CD8-positive, alpha-beta memory T cell (primary cell): ENCODE results near the gene ADGRL2. TPM values are rescaled to one million over a fixed set of nuclear protein-coding genes. Genes with fewer than 3 reads are reported as not detected.

Experiments used
- CTCF ChIA-PET: fragments of 350-600 bp; sonication (Branson Sonifier 250); formaldehyde crosslinking; loops from one replicate; lab custom pipeline; 2021; ENCODE audit warnings: antibody characterized with exemption; lab: Charles Lee
- POLR2A ChIA-PET: fragments of 350-600 bp; sonication (Branson Sonifier 250); formaldehyde crosslinking; loops from one replicate; lab custom pipeline; 2021; ENCODE audit warnings: antibody characterized with exemption; lab: Charles Lee
- DNase-seq, 5 donors: peaks; one replicate each; pipeline versions ENCODE4 v3.0.0 to v3.0.0-alpha.2; 2020 to 2022; ENCODE audit warnings: mixed read lengths in 1 of 5
- H3K27ac ChIP-seq: one replicate; pipeline ENCODE4 v1.7.0; 2013; ENCODE audit warnings: low read depth, mild to moderate bottlenecking, low read length, moderate library complexity
- H3K27me3 ChIP-seq: 2 replicates; pipeline ENCODE4 v1.7.0; 2013; ENCODE audit warnings: low read length, mild to moderate bottlenecking; ENCODE audit not compliant: insufficient read depth, poor library complexity, severe bottlenecking
- H3K36me3 ChIP-seq: 2 replicates; pipeline ENCODE4 v1.7.0; 2013; ENCODE audit warnings: mild to moderate bottlenecking, low read length, moderate library complexity; ENCODE audit not compliant: insufficient read depth
- H3K4me1 ChIP-seq: 2 replicates; pipeline ENCODE4 v1.7.0; 2013; ENCODE audit warnings: mild to moderate bottlenecking, low read length, moderate library complexity; ENCODE audit not compliant: insufficient read depth
- H3K4me3 ChIP-seq: 2 replicates; pipeline ENCODE4 v1.7.0; 2013; ENCODE audit warnings: mild to moderate bottlenecking, low read length
- H3K9me3 ChIP-seq: 2 replicates; pipeline ENCODE4 v1.7.0; 2013; ENCODE audit warnings: mild to moderate bottlenecking, low read length
- H3K27ac Mint-ChIP-seq, 8 donors: one replicate each; pipeline ENCODE4 v1.8.0; 2020 to 2021; ENCODE audit warnings: mixed read lengths in 8 of 8, mild to moderate bottlenecking in 6 of 8, inconsistent platforms in 3 of 8, moderate library complexity in 3 of 8
- H3K27me3 Mint-ChIP-seq, 2 donors: one replicate each; pipeline ENCODE4 v1.8.0; 2020 to 2021; ENCODE audit warnings: mixed read lengths in 2 of 2, mild to moderate bottlenecking in 1 of 2, moderate library complexity in 1 of 2
- H3K36me3 Mint-ChIP-seq, 3 donors: one replicate each; pipeline ENCODE4 v1.8.0; 2020 to 2021; ENCODE audit warnings: mixed read lengths in 3 of 3, inconsistent platforms in 1 of 3, mild to moderate bottlenecking in 1 of 3
- H3K4me1 Mint-ChIP-seq, 3 donors: one replicate each; pipeline ENCODE4 v1.8.0; 2020 to 2021; ENCODE audit warnings: mixed read lengths in 3 of 3, inconsistent platforms in 1 of 3, mild to moderate bottlenecking in 1 of 3
- H3K4me3 Mint-ChIP-seq, 7 donors: one replicate each; pipeline ENCODE4 v1.8.0; 2020 to 2021; ENCODE audit warnings: mixed read lengths in 7 of 7, mild to moderate bottlenecking in 6 of 7, moderate library complexity in 4 of 7, inconsistent platforms in 2 of 7
- H3K9me3 Mint-ChIP-seq, 5 donors: one replicate each; pipeline ENCODE4 v1.8.0; 2020 to 2022; ENCODE audit warnings: mixed read lengths in 5 of 5, mild to moderate bottlenecking in 3 of 5, moderate library complexity in 2 of 5, inconsistent platforms in 1 of 5
- polyA plus RNA-seq: library from polyadenylated mRNA; unstranded; fragments of 300-500 nt; fragmentation: Illumina TruSeq; gene quantifications from one replicate; pipeline ENCODE4 v1.2.3, GENCODE V29; 2021
- total RNA-seq, 2 experiments: library from RNA; stranded (reverse); gene quantifications; one replicate each; pipeline ENCODE4 v1.2.3, GENCODE V29; 2021

Gene ADGRL2
- not detected for total RNA-seq
- polyA plus RNA-seq: not detected

DNA sequence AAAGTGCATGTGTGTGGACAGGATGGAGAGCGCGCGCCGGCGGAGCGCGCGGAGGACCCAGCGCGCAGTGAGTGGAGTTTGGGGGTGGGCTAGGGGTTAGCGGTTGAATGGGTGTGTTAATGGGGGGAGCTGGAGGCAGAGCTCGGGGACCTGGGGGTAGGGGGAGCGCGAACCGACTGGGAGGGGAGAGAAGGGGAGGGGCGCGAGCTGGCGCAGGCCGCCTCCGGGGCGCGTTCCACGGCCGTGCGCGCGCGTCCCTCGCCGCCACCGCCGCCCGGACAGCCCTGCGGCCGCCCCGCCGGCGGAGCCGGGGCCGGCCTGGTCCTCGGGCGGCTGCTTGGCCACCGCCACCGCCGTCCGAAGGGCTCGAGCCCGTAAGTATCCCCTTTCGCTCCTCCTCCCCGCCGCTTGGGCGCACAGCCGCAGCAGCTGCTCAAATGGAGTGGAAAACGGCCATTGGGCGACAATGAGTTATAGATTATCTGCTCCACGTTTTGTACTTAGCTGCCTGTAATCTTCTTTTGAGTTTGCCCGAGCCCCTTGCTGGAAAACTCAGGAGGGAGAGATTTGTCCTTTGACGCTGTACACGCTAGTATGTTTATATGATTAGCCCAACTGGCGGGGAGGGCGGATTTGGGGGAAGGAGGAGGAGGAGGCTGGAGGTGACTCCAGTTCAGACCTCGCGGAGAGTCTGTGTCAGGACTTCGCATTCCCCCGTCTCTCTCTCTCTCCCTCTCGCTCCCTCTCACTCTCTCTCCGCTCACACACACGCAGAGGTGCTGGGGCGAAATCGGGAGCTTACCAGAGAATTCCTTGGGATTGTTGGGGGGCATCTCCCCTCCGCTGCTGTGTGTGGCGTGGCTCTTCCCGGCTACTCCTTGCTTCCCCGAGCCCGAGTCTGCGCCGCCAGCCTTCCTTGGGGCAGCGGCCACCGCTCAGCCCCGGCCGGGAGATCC is at the start of gene ADGRL2:
Gene ADGRL2, plus strand, starts transcription at position 240 of the 956 bp plus-strand sequence. CDS start 36,051 bp downstream, outside the sequence.
- Histone ChIP-seq H3K4me3 (no peak within 1 kb of the TSS), H3K4me1 (no peaks in the 10 kb centered on the region), H3K36me3 (no peaks in the 10 kb centered on the region), H3K27ac (no peak within 1 kb of the TSS), H3K27me3 (no peaks in the 10 kb centered on the region), H3K9me3 (no peaks in the 10 kb centered on the region)
- ChIA-PET POLR2A (no interaction called here), CTCF (no interaction called here)
- H3K27me3 Mint-ChIP-seq: peaks cover 21 to 24% of the 10 kb centered on the region in 2 donors
- H3K4me1 Mint-ChIP-seq: no peaks in the 10 kb centered on the region
- no peak within 1 kb of the TSS for H3K27ac Mint-ChIP-seq
- peaks cover 3 to 34% (median 17%) of the 10 kb centered on the region in 5 donors for H3K9me3 Mint-ChIP-seq
- peaks cover 0 to 5% (median 0%) of the 10 kb centered on the region in 3 donors for H3K36me3 Mint-ChIP-seq
- DNase-seq: no peak
- H3K4me3 Mint-ChIP-seq: no peak within 1 kb of the TSS

DNA sequence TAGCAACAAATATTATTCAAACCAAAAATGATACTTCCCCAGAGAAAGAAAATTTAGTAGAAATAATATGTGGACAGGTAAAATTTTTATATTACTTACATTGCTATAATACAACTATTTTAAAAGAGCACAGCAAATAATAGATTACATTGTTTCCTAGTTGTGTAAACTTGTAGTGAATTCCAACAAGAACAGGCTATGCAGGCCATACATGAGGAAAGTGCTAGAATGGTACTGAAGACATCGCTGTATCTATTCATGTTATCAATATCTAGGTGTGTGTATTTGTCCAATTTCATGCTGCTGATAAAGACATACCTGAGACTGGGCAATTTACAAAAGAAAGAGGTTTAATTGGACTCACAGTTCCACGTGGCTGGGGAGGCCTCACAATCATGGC is 47.9 kb upstream of the ADGRL2 start:
- Histone ChIP-seq H3K4me3 (no peak overlapping the region), H3K4me1 (no peaks in the 10 kb centered on the region), H3K9me3 (no peaks in the 10 kb centered on the region), H3K27ac (no peak overlapping the region), H3K27me3 (no peaks in the 10 kb centered on the region), H3K36me3 (no peaks in the 10 kb centered on the region)
- Mint-ChIP-seq H3K9me3 (peaks cover 0 to 14% (median 7%) of the 10 kb centered on the region in 5 donors), H3K36me3 (no peaks in the 10 kb centered on the region), H3K4me1 (no peaks in the 10 kb centered on the region), H3K4me3 (no peak overlapping the region), H3K27me3 (no peaks in the 10 kb centered on the region), H3K27ac (no peak overlapping the region)
- POLR2A ChIA-PET: no interaction called here
- DNase-seq: no peak
- CTCF ChIA-PET: no interaction called here

DNA sequence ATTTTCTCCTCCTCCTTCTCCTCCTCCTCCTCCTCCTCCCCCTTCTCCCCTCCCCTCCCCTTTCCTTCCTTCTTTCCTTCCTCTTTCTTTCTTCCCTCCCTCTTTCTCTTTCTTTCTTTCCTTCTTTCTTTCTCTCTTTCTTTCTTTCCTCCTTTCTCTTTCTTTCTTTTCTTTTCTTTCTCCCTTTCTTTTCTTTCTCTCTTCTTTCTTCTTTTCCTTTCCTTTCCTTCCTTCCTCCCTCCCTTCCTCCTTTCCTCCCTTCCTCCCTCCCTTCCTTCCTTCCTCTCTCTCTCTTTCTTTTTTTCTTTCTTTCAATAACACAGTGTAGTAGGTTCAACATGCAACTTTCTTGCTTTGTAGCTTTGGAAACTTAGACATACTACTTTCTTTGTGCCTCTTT is 46.3 kb upstream of the ADGRL2 start:
- Mint-ChIP-seq H3K36me3 (no peaks in the 10 kb centered on the region), H3K27me3 (no peaks in the 10 kb centered on the region), H3K4me3 (no peak overlapping the region), H3K9me3 (peaks cover 0 to 13% (median 6%) of the 10 kb centered on the region in 5 donors), H3K27ac (no peak overlapping the region), H3K4me1 (no peaks in the 10 kb centered on the region)
- Histone ChIP-seq H3K27ac (no peak overlapping the region), H3K36me3 (no peaks in the 10 kb centered on the region), H3K4me1 (no peaks in the 10 kb centered on the region), H3K9me3 (no peaks in the 10 kb centered on the region), H3K4me3 (no peak overlapping the region), H3K27me3 (no peaks in the 10 kb centered on the region)
- ChIA-PET POLR2A (no interaction called here), CTCF (no interaction called here)
- DNase-seq: no peak

DNA sequence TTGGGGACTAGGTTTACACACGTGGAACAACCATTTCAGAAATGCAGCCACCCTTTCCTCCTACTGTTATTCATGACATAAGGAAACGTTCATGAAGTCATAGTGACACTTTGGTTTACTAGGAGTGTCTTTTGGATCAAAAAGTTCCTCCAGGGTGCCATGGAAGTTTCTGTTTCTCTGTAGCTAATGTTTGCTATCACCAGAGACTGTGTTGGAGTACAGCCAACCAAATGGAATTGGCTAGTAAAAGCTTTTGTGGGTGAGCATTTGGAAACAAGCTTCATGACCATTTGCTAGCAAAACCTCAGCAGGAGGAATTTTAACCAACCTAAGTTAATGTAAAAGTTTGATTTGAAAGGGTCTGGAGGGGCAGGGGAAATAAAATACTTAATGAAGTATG is 43.9 kb upstream of the ADGRL2 start:
- ChIA-PET CTCF (no interaction called here), POLR2A (no interaction called here)
- Mint-ChIP-seq H3K9me3 (peaks cover 0 to 15% (median 5%) of the 10 kb centered on the region in 5 donors), H3K36me3 (no peaks in the 10 kb centered on the region), H3K4me1 (no peaks in the 10 kb centered on the region), H3K27me3 (no peaks in the 10 kb centered on the region), H3K4me3 (no peak overlapping the region), H3K27ac (no peak overlapping the region)
- Histone ChIP-seq H3K4me3 (no peak overlapping the region), H3K27me3 (no peaks in the 10 kb centered on the region), H3K9me3 (no peaks in the 10 kb centered on the region), H3K4me1 (no peaks in the 10 kb centered on the region), H3K36me3 (no peaks in the 10 kb centered on the region), H3K27ac (no peak overlapping the region)
- DNase-seq: no peak

DNA sequence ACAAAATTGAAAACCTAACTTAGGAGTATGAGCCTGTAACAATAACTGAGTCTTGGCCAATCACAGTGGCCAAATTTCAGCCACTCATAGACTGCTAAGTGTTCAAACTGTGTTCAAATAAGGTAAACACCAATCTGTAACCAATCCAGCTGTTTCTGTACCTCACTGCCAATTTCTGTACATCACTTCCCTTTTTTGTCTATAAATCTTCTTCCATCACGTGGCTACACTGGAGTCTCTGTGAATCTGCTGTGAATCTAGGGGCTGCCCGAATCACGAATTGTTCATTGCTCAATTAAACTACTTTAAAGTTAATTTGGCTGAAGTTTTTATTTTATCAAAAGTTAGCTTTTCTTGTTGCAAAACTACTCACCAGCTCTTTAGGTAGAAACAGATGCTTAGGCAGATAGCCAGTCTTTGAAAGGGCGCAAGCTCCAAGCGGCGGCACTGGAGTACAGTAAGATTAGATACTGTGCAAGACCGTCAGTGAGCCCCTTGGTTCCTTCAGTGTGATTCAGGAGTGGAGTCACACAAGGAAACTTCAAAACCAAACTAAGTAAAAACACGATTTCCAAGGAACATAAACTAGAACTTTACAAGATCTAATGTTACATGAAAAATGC is 43.2 kb upstream of the ADGRL2 start:
- Mint-ChIP-seq H3K27ac (no peak overlapping the region), H3K4me1 (no peaks in the 10 kb centered on the region), H3K4me3 (no peak overlapping the region), H3K36me3 (no peaks in the 10 kb centered on the region), H3K27me3 (no peaks in the 10 kb centered on the region), H3K9me3 (peaks cover 1 to 15% (median 5%) of the 10 kb centered on the region in 5 donors)
- Histone ChIP-seq H3K4me3 (no peak overlapping the region), H3K27ac (no peak overlapping the region), H3K9me3 (no peaks in the 10 kb centered on the region), H3K36me3 (no peaks in the 10 kb centered on the region), H3K27me3 (no peaks in the 10 kb centered on the region), H3K4me1 (no peaks in the 10 kb centered on the region)
- ChIA-PET CTCF (no interaction called here), POLR2A (no interaction called here)
- DNase-seq: no peak

DNA sequence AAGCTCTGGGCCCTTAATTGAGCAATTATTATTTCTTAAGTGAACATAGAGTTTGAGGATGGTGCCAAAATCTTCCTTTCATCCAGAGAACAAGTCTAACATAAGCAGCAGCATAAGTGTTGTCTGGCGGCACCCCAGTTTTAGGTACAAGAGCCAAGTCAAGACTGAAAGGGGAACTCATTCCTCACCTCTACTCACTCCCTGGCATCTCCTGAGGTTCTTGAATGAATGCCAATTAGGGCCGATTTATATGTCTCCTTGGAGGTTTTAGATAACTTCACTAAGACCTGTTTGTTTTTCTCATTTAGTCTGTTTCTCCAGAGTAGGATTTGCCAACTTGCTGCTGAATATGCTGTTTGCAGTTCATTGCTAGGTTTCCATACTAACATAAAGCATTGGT is 42.6 kb upstream of the ADGRL2 start:
- Mint-ChIP-seq H3K36me3 (no peaks in the 10 kb centered on the region), H3K4me3 (no peak overlapping the region), H3K27ac (no peak overlapping the region), H3K4me1 (no peaks in the 10 kb centered on the region), H3K9me3 (peaks cover 2 to 12% (median 5%) of the 10 kb centered on the region in 5 donors), H3K27me3 (no peaks in the 10 kb centered on the region)
- Histone ChIP-seq H3K9me3 (no peaks in the 10 kb centered on the region), H3K27me3 (no peaks in the 10 kb centered on the region), H3K27ac (no peak overlapping the region), H3K4me3 (no peak overlapping the region), H3K36me3 (no peaks in the 10 kb centered on the region), H3K4me1 (no peaks in the 10 kb centered on the region)
- no peak for DNase-seq
- ChIA-PET POLR2A (no interaction called here), CTCF (no interaction called here)

DNA sequence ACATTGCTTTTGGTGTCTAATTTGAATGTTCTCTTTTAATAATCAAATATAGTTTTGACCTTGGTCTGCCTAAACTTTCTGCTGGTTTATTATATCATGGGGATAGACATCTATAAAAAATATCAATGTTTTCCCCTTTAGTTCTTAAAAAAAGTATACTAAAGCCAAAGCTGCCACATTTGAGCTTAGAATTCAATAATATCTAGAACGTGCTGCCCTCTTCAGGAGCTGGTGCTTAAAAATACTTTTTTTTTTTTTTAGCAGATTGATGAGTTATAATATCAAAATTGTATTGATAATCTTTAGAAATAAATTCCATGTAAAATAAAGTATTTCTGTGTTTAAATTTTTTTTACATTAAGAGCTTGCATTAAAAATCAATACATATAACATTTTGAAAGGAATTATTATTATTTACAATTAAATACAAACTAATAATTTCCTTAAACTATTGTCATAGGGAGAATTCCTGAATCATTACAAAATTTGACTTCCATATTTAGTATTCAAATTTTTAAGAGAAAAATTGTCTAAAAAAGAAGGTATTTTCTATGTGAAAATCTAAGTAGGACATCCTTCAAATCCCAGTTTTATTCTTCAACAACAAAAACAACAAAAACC is 40.1 kb upstream of the ADGRL2 start:
- H3K9me3 ChIP-seq: no peaks in the 10 kb centered on the region
- Mint-ChIP-seq H3K4me1 (no peaks in the 10 kb centered on the region), H3K27me3 (no peaks in the 10 kb centered on the region), H3K9me3 (peaks cover 2 to 12% (median 5%) of the 10 kb centered on the region in 5 donors), H3K4me3 (no peak overlapping the region), H3K27ac (no peak overlapping the region), H3K36me3 (no peaks in the 10 kb centered on the region)
- POLR2A ChIA-PET: no interaction called here
- H3K4me3 ChIP-seq: no peak overlapping the region
- DNase-seq: no peak
- CTCF ChIA-PET: no interaction called here
- no peaks in the 10 kb centered on the region for H3K27me3 ChIP-seq
- no peaks in the 10 kb centered on the region for H3K4me1 ChIP-seq
- H3K27ac ChIP-seq: no peak overlapping the region
- H3K36me3 ChIP-seq: no peaks in the 10 kb centered on the region

DNA sequence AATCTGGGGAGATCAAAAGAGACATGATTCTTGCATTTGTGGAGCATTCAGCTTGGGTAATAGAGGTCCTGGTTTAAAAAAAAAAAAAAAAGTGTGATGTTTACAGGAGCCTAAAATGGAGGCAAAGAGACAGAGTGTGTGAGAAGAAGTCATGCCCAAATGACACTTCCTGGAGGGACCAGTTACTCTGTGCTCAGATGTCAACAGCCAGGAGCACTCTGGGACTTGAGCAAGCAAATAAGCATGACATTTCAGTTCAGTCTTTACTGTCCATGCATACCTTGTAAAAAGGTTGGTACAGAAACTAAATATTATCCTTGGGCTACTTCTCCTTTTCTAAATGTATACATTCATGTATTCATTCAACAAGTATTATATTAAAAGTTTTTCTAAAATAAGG is 25.2 kb upstream of the ADGRL2 start:
- peaks cover 0 to 18% (median 12%) of the 10 kb centered on the region in 5 donors for H3K9me3 Mint-ChIP-seq
- H3K36me3 ChIP-seq: no peaks in the 10 kb centered on the region
- no peaks in the 10 kb centered on the region for H3K9me3 ChIP-seq
- H3K27ac ChIP-seq: no peak overlapping the region
- ChIA-PET CTCF (no interaction called here), POLR2A (no interaction called here)
- no peaks in the 10 kb centered on the region for H3K27me3 Mint-ChIP-seq
- H3K4me3 ChIP-seq: no peak overlapping the region
- no peaks in the 10 kb centered on the region for H3K36me3 Mint-ChIP-seq
- no peak overlapping the region for H3K4me3 Mint-ChIP-seq
- H3K27me3 ChIP-seq: no peaks in the 10 kb centered on the region
- H3K4me1 Mint-ChIP-seq: no peaks in the 10 kb centered on the region
- no peak for DNase-seq
- no peak overlapping the region for H3K27ac Mint-ChIP-seq
- H3K4me1 ChIP-seq: no peaks in the 10 kb centered on the region
